GM12878 (cell line): ENCODE data around the gene TCF7L2. TPM values are rescaled to one million over a fixed set of nuclear protein-coding genes. Genes with fewer than 3 reads are reported as not detected.

ENCODE experiments used
- ATAC-seq: fragments of 200-7000 bp; cut with Tn5 transposase; 3 replicates; pipeline ENCODE4 v1.9.1; 2020; ENCODE audit warnings: mild to moderate bottlenecking, moderate library complexity
- BruUV-seq: library from RNA; stranded (reverse); fragments of 400-500 nt; replicated peaks from 2 replicates; lab custom pipeline; 2021; lab: Mats Ljungman, UMichigan
- CTCF ChIA-PET: fragments of 300-600 bp; sonication (Branson Sonifier 250); formaldehyde crosslinking; extraction: SDS; loops from one replicate; lab custom pipeline; 2021; ENCODE audit warnings: inconsistent platforms; lab: Yijun Ruan, JAX
- POLR2A ChIA-PET: fragments of 350-600 bp; formaldehyde crosslinking; extraction: SDS; loops from one replicate; lab custom pipeline; 2021; ENCODE audit warnings: inconsistent platforms; lab: Charles Lee
- RAD21 ChIA-PET: fragments of 300-600 bp; sonication (Branson Sonifier 250); formaldehyde crosslinking; loops from one replicate; lab custom pipeline; 2023; ENCODE audit warnings: antibody characterized with exemption; ENCODE audit not compliant: unreplicated experiment; lab: Charles Lee
- SMC1A ChIA-PET: fragments of 300-600 bp; sonication (Branson Sonifier 250); formaldehyde crosslinking; loops from one replicate; lab custom pipeline; 2023; ENCODE audit not compliant: unreplicated experiment, uncharacterized antibody; lab: Charles Lee
- DNase-seq: peaks from one replicate; pipeline ENCODE4 v3.0.0-alpha.2; 2011; ENCODE audit warnings: low read depth, low spot score
- FAIRE-seq: peaks from 3 replicates; lab custom pipeline; 2011; peaks lifted over from hg19 to GRCh38; lab: Jason Lieb, UNC
- H2AFZ ChIP-seq: 2 replicates; pipeline ENCODE4 v1.6.0; 2011; ENCODE audit warnings: low read depth, low read length, control low read depth; ENCODE audit not compliant: control insufficient read depth
- H3K27ac ChIP-seq: 2 replicates; pipeline ENCODE4 v1.5.1; 2011; ENCODE audit warnings: control low read depth; ENCODE audit not compliant: control insufficient read depth, insufficient read depth
- H3K27me3 ChIP-seq, 2 experiments: replicated peaks in 1 of 2; 2 replicates each; pipeline versions ENCODE4 v1.6.0 to v1.6.1; 2011; ENCODE audit warnings: low read length in 1 of 2; ENCODE audit not compliant: control insufficient read depth in 2 of 2, insufficient read depth in 2 of 2
- H3K36me3 ChIP-seq, 2 experiments: 2 replicates each; pipeline ENCODE4 v1.5.1; 2011; ENCODE audit warnings: low read length in 1 of 2; ENCODE audit not compliant: control insufficient read depth in 2 of 2, insufficient read depth in 2 of 2
- H3K4me1 ChIP-seq: 2 replicates; pipeline ENCODE4 v1.6.1; 2011; ENCODE audit warnings: mild to moderate bottlenecking, low read length, moderate library complexity, mixed read lengths; ENCODE audit not compliant: control insufficient read depth, insufficient read depth
- H3K4me2 ChIP-seq: 2 replicates; pipeline ENCODE4 v1.6.0; 2011; ENCODE audit warnings: control low read depth; ENCODE audit not compliant: control insufficient read depth, insufficient read depth
- H3K4me3 ChIP-seq: fragments of 200-600 bp; sonication (generic); 2 replicates; pipeline ENCODE4 v1.5.1; 2016
- H3K79me2 ChIP-seq: 2 replicates; pipeline ENCODE4 v1.6.0; 2011; ENCODE audit warnings: low read length; ENCODE audit not compliant: control insufficient read depth, insufficient read depth
- H3K9ac ChIP-seq: 2 replicates; pipeline ENCODE4 v1.8.0; 2011; ENCODE audit warnings: low read length, control low read depth, mixed read lengths; ENCODE audit not compliant: control insufficient read depth, insufficient read depth
- H3K9me3 ChIP-seq: replicated peaks from 3 replicates; pipeline ENCODE4 v1.5.1; 2011; ENCODE audit warnings: mild to moderate bottlenecking, low read length; ENCODE audit not compliant: control insufficient read depth, insufficient read depth
- H4K20me1 ChIP-seq: 2 replicates; pipeline ENCODE4 v1.6.0; 2011; ENCODE audit not compliant: control insufficient read depth, insufficient read depth
- ATF2 ChIP-seq: IDR thresholded peaks from 2 replicates; pipeline ENCODE4 v1.6.1; 2012; ENCODE audit warnings: low read length, inconsistent platforms
- CEBPB ChIP-seq, 2 experiments: fragments of 150-350 bp in 1 of 2; IDR thresholded peaks; 2 replicates each; pipeline ENCODE4 v1.6.1; 2012 to 2014; ENCODE audit warnings: low read depth in 2 of 2, low read length in 2 of 2, borderline replicate concordance in 1 of 2, inconsistent platforms in 1 of 2
- EED ChIP-seq: sonication (generic); IDR thresholded peaks from 2 replicates; pipeline ENCODE4 v1.6.1; 2016; ENCODE audit warnings: antibody characterized with exemption, low read depth
- IRF4 ChIP-seq: IDR thresholded peaks from 2 replicates; pipeline ENCODE4 v1.6.1; 2011; ENCODE audit warnings: low read depth, low read length
- KDM1A ChIP-seq: fragments of 200-600 bp; sonication (generic); IDR thresholded peaks from 2 replicates; pipeline ENCODE4 v1.6.1; 2016; ENCODE audit warnings: borderline replicate concordance
- MEF2A ChIP-seq: IDR thresholded peaks from 2 replicates; pipeline ENCODE4 v1.6.1; 2011; ENCODE audit warnings: low read depth, mild to moderate bottlenecking, low read length, moderate library complexity; ENCODE audit not compliant: insufficient read depth
- RUNX3 ChIP-seq: IDR thresholded peaks from 2 replicates; pipeline ENCODE4 v1.6.1; 2012; ENCODE audit warnings: low read length, inconsistent platforms
- WGBS: methylation state at CpG from one replicate; pipeline ENCODE4 v1.1.6; 2016; ENCODE audit warnings: low lambda C conversion rate; ENCODE audit not compliant: insufficient replicate concordance, insufficient coverage; ENCODE audit errors: missing lambda C conversion rate; 5-methylcytosine and 5-hydroxymethylcytosine counted together
- in situ Hi-C: fragments of 300-500 bp; cut with MboI; formaldehyde crosslinking; loops from 9 replicates; pipeline ENCODE4 v1.14.3; 2018; ENCODE audit warnings: mixed read lengths
- intact Hi-C: fragments of 100-400 bp; cut with micrococcal nuclease; formaldehyde crosslinking; loops from one replicate; pipeline ENCODE4 v1.14.2; 2022; ENCODE audit not compliant: unreplicated experiment
- polyA plus RNA-seq, 11 experiments: library from polyadenylated mRNA; depleted of rRNA in 4 of 11; unstranded in 6 of 11; stranded (reverse) in 5 of 11; fragments of >200 nt; fragmentation: Nextera tagmentation in 4 of 11; fragmentation: Illumina TruSeq in 1 of 11; extraction: Ambion mirVana in 4 of 11; extraction: Trizol in 1 of 11; gene quantifications; 1 replicate in 1 of 11; 2 replicates in 10 of 11; pipeline versions ENCODE4 v1.2.1 to v1.2.3, GENCODE V29; 2011 to 2016; ENCODE audit warnings: inconsistent platforms in 2 of 11, missing spikeins in 2 of 11, low read depth in 1 of 11
- total RNA-seq, 4 experiments: library from RNA; depleted of rRNA in 3 of 4; stranded (reverse); fragments of >200 nt in 3 of 4; fragmentation: Illumina TruSeq in 1 of 4; extraction: Trizol in 1 of 4; gene quantifications; 2 replicates each; pipeline versions ENCODE4 v1.2.1 to v1.2.3, GENCODE V29; 2013 to 2021
- TF ChIP-seq, protein P1 (sequence below): fragments of 450-650 bp; formaldehyde crosslinking; IDR thresholded peaks from 2 replicates; pipeline ENCODE4 v1.4.0; 2022; ENCODE audit warnings: mild to moderate bottlenecking, moderate library complexity
- TF ChIP-seq, protein P2 (sequence below): fragments of 450-650 bp; IDR thresholded peaks from 2 replicates; pipeline ENCODE4 v1.6.1; 2018; ENCODE audit warnings: mild to moderate bottlenecking, low read depth, moderate library complexity; ENCODE audit not compliant: partially characterized antibody
- TF ChIP-seq, protein P3 (sequence below): fragments of 450-650 bp; formaldehyde crosslinking; IDR thresholded peaks from 2 replicates; pipeline ENCODE4 v1.5.0; 2022; ENCODE audit warnings: mild to moderate bottlenecking, missing genetic modification characterization
- TF ChIP-seq, protein P4 (sequence below): IDR thresholded peaks from 2 replicates; pipeline ENCODE4 v1.6.1; 2011; ENCODE audit warnings: low read depth, mild to moderate bottlenecking, low read length, moderate library complexity, borderline replicate concordance; ENCODE audit errors: extremely low read depth

Gene TCF7L2
- total and polyA plus RNA-seq, 10 of the 15 experiments (the other 5 are each of a cell fraction or from before 2014, with no cell fraction given): 0.02 to 1.1 (median 0.35) TPM; not detected in 4

DNA sequence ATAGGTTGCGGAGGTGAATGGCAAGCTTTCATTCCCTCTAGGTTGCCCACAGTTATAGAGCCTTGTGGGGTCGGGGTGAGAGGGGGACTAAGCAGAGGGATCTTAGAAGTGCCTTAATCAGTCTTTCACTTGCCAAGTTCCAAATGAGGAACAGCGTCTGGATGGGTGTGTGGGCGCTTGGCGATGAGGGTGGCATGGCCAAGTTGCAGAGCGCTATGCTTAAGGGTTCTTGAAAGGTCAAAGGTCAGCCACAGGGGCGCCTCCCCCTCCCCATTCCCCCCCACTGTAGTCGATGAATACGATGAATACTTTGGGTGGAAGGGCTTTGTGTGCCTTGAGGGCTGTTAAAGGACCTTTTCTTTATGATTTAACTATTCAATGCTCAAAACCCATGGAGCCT is 185.0 kb downstream of the TCF7L2 start:
- no peak overlapping the region for H3K4me3 ChIP-seq
- no peak overlapping the region for H2AFZ ChIP-seq
- H3K27ac ChIP-seq: no peak overlapping the region
- 0 out of 4 replicates have a peak, but pooled peaks cover 0 to 5% of the 10 kb centered on the region in 2 experiments for H3K27me3 ChIP-seq
- WGBS: 45% methylated on average over 9 of the region's 9 CpGs
- H3K79me2 ChIP-seq: no peaks in the 10 kb centered on the region
- CTCF ChIA-PET: no interaction called here
- SMC1A ChIA-PET: no interaction called here
- H3K9me3 ChIP-seq: no peaks in the 10 kb centered on the region
- ATAC-seq (no peak), DNase-seq (no peak), FAIRE-seq (no peak)
- intact Hi-C loops: no loop called here
- no peak overlapping the region for H3K4me2 ChIP-seq
- POLR2A ChIA-PET: no interaction called here
- H3K9ac ChIP-seq: no peak overlapping the region
- H3K4me1 ChIP-seq: no peaks in the 10 kb centered on the region
- H4K20me1 ChIP-seq: no peaks in the 10 kb centered on the region
- BruUV-seq: no TSS peak
- RAD21 ChIA-PET: no interaction called here
- in situ Hi-C loops: no loop called here
- H3K36me3 ChIP-seq: no peaks in the 10 kb centered on the region
- TF ChIP-seq CEBPB (IDR thresholded peaks at IDR 0.05; ENCODE audit: borderline replicate concordance in 1 of 2, low read depth in 2 of 2, low read length in 2 of 2): no peak
- TF ChIP-seq, protein P1, sequence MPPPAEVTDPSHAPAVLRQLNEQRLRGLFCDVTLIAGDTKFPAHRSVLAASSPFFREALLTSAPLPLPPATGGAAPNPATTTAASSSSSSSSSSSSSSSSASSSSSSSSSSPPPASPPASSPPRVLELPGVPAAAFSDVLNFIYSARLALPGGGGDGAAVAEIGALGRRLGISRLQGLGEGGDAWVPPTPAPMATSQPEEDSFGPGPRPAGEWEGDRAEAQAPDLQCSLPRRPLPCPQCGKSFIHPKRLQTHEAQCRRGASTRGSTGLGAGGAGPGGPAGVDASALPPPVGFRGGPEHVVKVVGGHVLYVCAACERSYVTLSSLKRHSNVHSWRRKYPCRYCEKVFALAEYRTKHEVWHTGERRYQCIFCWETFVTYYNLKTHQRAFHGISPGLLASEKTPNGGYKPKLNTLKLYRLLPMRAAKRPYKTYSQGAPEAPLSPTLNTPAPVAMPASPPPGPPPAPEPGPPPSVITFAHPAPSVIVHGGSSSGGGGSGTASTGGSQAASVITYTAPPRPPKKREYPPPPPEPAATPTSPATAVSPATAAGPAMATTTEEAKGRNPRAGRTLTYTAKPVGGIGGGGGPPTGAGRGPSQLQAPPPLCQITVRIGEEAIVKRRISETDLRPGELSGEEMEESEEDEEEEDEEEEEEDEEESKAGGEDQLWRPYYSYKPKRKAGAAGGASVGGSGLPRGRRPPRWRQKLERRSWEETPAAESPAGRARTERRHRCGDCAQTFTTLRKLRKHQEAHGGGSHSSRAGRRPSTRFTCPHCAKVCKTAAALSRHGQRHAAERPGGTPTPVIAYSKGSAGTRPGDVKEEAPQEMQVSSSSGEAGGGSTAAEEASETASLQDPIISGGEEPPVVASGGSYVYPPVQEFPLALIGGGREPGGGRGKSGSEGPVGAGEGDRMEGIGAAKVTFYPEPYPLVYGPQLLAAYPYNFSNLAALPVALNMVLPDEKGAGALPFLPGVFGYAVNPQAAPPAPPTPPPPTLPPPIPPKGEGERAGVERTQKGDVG (CRISPR knock-in tag): no peak
- TF ChIP-seq, protein P2, sequence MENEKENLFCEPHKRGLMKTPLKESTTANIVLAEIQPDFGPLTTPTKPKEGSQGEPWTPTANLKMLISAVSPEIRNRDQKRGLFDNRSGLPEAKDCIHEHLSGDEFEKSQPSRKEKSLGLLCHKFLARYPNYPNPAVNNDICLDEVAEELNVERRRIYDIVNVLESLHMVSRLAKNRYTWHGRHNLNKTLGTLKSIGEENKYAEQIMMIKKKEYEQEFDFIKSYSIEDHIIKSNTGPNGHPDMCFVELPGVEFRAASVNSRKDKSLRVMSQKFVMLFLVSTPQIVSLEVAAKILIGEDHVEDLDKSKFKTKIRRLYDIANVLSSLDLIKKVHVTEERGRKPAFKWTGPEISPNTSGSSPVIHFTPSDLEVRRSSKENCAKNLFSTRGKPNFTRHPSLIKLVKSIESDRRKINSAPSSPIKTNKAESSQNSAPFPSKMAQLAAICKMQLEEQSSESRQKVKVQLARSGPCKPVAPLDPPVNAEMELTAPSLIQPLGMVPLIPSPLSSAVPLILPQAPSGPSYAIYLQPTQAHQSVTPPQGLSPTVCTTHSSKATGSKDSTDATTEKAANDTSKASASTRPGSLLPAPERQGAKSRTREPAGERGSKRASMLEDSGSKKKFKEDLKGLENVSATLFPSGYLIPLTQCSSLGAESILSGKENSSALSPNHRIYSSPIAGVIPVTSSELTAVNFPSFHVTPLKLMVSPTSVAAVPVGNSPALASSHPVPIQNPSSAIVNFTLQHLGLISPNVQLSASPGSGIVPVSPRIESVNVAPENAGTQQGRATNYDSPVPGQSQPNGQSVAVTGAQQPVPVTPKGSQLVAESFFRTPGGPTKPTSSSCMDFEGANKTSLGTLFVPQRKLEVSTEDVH: no peak
- TF ChIP-seq, protein P3, sequence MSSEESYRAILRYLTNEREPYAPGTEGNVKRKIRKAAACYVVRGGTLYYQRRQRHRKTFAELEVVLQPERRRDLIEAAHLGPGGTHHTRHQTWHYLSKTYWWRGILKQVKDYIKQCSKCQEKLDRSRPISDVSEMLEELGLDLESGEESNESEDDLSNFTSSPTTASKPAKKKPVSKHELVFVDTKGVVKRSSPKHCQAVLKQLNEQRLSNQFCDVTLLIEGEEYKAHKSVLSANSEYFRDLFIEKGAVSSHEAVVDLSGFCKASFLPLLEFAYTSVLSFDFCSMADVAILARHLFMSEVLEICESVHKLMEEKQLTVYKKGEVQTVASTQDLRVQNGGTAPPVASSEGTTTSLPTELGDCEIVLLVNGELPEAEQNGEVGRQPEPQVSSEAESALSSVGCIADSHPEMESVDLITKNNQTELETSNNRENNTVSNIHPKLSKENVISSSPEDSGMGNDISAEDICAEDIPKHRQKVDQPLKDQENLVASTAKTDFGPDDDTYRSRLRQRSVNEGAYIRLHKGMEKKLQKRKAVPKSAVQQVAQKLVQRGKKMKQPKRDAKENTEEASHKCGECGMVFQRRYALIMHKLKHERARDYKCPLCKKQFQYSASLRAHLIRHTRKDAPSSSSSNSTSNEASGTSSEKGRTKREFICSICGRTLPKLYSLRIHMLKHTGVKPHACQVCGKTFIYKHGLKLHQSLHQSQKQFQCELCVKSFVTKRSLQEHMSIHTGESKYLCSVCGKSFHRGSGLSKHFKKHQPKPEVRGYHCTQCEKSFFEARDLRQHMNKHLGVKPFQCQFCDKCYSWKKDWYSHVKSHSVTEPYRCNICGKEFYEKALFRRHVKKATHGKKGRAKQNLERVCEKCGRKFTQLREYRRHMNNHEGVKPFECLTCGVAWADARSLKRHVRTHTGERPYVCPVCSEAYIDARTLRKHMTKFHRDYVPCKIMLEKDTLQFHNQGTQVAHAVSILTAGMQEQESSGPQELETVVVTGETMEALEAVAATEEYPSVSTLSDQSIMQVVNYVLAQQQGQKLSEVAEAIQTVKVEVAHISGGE: no peak
- no peak for TF ChIP-seq MEF2A
- TF ChIP-seq, protein P4, sequence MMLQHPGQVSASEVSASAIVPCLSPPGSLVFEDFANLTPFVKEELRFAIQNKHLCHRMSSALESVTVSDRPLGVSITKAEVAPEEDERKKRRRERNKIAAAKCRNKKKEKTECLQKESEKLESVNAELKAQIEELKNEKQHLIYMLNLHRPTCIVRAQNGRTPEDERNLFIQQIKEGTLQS: no peak
- no peak for TF ChIP-seq KDM1A
- no peak for TF ChIP-seq EED
- TF ChIP-seq ATF2: no peak
- no peak for TF ChIP-seq RUNX3
- TF ChIP-seq IRF4: no peak
